GM12872 (cell line): Measurements from ENCODE around the gene GGTLC1.

ENCODE experiments used
- TF ChIP-seq, protein P1 (sequence below): IDR thresholded peaks from 3 replicates; pipeline ENCODE4 v1.5.1; 2011; ENCODE audit warnings: low read depth, mild to moderate bottlenecking, low read length, moderate library complexity; ENCODE audit not compliant: insufficient read depth

The GGTLC1 gene

GRCh38 chr20:24006626-24007025 lies 18.0 kb upstream of the GGTLC1 start:
- TF ChIP-seq, protein P1, sequence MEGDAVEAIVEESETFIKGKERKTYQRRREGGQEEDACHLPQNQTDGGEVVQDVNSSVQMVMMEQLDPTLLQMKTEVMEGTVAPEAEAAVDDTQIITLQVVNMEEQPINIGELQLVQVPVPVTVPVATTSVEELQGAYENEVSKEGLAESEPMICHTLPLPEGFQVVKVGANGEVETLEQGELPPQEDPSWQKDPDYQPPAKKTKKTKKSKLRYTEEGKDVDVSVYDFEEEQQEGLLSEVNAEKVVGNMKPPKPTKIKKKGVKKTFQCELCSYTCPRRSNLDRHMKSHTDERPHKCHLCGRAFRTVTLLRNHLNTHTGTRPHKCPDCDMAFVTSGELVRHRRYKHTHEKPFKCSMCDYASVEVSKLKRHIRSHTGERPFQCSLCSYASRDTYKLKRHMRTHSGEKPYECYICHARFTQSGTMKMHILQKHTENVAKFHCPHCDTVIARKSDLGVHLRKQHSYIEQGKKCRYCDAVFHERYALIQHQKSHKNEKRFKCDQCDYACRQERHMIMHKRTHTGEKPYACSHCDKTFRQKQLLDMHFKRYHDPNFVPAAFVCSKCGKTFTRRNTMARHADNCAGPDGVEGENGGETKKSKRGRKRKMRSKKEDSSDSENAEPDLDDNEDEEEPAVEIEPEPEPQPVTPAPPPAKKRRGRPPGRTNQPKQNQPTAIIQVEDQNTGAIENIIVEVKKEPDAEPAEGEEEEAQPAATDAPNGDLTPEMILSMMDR, result no peak

DNA sequence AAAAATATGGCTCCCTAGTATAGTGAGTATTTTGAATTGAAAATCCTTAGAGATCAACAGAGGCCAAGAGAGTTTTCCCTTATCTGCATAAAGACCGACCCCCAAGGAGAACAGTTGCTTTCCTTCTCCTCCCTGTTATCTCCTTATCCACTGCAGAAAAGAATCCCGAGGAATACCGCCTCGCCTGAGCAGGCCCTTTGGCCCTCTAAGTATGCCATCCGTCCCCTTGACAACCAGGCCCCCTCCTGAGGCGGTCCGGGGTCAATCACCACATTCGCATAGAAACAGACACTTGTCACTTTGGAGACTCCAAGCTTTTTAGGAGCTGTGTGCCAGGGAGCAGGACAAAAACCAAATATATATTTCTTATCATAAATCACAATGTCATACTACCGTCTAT lies 15.9 kb upstream of the GGTLC1 start:
- TF ChIP-seq, protein P1, result no peak

DNA sequence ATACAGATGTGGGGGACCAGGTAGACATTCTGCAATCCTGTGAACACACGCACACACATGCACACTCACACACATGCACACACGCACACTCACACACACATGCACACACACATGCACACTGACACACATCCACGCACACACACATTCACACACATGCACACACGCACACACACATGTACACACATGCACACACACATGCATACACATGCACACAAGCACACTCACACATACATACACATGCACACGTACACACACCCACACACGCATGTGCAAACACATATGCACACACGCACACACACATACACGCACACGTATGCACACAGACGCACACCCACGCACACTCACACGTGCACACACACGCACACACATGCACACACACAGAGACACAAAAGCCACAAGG lies 14.3 kb upstream of the GGTLC1 start:
- TF ChIP-seq, protein P1, result no peak

GRCh38 chr20:24001712-24002405 lies 13.3 kb upstream of the GGTLC1 start:
- TF ChIP-seq, protein P1, result no peak

DNA sequence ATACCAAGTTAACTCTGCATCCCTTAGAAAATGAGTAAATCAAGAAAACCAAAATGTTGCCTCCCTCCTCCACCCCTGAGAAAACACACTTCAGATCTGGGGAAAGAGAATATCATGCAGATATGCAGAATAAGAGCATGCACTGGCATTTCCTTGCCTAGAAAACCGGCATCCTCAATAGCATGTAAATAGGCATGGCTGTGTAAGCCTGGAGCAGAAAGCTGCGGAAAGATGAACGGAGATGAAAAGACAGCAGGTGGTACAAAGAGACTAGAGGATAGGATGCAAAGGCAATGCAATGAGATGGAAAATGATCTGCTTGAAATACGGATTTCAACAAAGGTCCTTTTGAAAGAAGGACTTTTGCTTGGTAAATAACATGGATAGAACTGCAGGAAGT lies 10.3 kb upstream of the GGTLC1 start:
- TF ChIP-seq, protein P1, result no peak

DNA sequence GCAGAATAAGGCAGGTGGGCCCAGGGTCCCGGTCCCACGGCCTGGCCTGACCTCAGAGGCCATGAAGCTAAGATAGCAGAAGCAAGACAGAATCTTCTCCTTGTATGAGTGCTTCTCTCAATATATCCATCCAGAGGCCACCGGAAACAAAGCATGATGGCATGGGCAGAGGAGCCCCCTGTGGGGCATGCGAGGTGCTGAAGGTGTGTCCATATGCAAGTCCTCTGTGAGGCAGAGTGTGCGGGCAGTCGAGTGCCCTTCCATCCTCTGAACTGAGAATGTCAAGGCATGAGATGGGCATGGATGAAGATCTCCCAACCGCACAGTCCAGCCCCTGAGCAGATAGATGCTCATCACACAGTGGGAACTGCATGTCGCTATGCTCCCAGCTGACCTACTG lies 9.8 kb upstream of the GGTLC1 start:
- TF ChIP-seq, protein P1, result no peak

GRCh38 chr20:23995905-23996666 lies 7.5 kb upstream of the GGTLC1 start:
- TF ChIP-seq, protein P1, result peak; percentile 57
